Heart left ventricle (tissue), 13 donors: ENCODE data around the gene PCED1A.

Experiments
- CTCF ChIP-seq, 12 donors: fragments of 200-600 bp; sonication (generic) in 4 of 12; IDR thresholded peaks; one replicate each; pipeline versions ENCODE4 v1.5.0 to v1.8.0; 2018 to 2022; ENCODE audit warnings: antibody characterized with exemption in 12 of 12, mild to moderate bottlenecking in 5 of 12
- POLR2A ChIP-seq, 2 donors: fragments of 450-650 bp; IDR thresholded peaks; one replicate each; pipeline ENCODE4 v1.6.1; 2017; ENCODE audit warnings: antibody characterized with exemption in 2 of 2, mild to moderate bottlenecking in 2 of 2, moderate library complexity in 2 of 2
- donor health status: ischemic (EF 13 %, LVEDD 7.1; RV severe dilation, severe dysfunction).
- donor health status: DM: no; HTN: yes; CAD: no.
- donor health status: DM: no; HTN: no; CAD: no.
- donor health status: ischemic (EF 25% LVEDD 6.9; RV normal size, moderate dysfunction).
- donor health status: ischemic (EF 25% LVEDD 5.7; RV mildly dilated, moderate dysfunction).
- donor health status: ischemic (EF 35%, LVEDD 5.7; RV mildly dilated, moderate dysfunction).
- donor health status: nonischemic (EF 11% LVEDD 7.7; RV severe dilation, severe dysfunction).
- donor health status: DM: yes; HTN: yes; CAD: no.
- donor health status: PGD.
- donor health status: ischemic (EF 29% LVEDD 5.4; RV normal size, mild dysfunction).
- donor health status: nonischemic (EF 23%, LVEDD 6.1; RV moderate dilation, normal function).

GRCh38 chr20:2837221-2837960 is 3.1 kb downstream of the PCED1A start:
- no peak for TF ChIP-seq CTCF (IDR thresholded peaks at IDR 0.05)
- no peak for TF ChIP-seq POLR2A (IDR thresholded peaks at IDR 0.05)
